NCI-H2227 (cell line): Measurements from ENCODE around the gene MYL3.

ENCODE experiments used
- DNase-seq: peaks from one replicate; lab custom pipeline; 2025; ENCODE audit not compliant: unreplicated experiment; lab: John Stamatoyannopoulos, UW

MYL3 gene

GRCh38 chr3:46865546-46865945 lies 2.3 kb upstream of the MYL3 start:
- no peak for DNase-seq

GRCh38 chr3:46865031-46865507 lies 1.8 kb upstream of the MYL3 start:
- DNase-seq = no peak

GRCh38 chr3:46864061-46864881 lies 1.0 kb upstream of the MYL3 start:
- no peak for DNase-seq

- no peak for DNase-seq
These were observed 747 bp downstream of the MYL3 start for GRCh38 chr3:46862369-46863025.

GRCh38 chr3:46861605-46862368 lies 1.5 kb downstream of the MYL3 start:
- peak; percentile 1 for DNase-seq

GRCh38 chr3:46860810-46861604 lies 2.2 kb downstream of the MYL3 start:
- no peak for DNase-seq

- DNase-seq = no peak
These were observed 3.0 kb downstream of the MYL3 start for GRCh38 chr3:46860017-46860809.

- DNase-seq = peak; percentile 32
These were observed 4.1 kb downstream of the MYL3 start for GRCh38 chr3:46859001-46859710.

- DNase-seq = no peak
These were observed 4.8 kb downstream of the MYL3 start for GRCh38 chr3:46858456-46858855.

GRCh38 chr3:46857485-46858341 lies 5.5 kb downstream of the MYL3 start:
- DNase-seq = no peak

- DNase-seq = no peak
These were observed 6.4 kb downstream of the MYL3 start for GRCh38 chr3:46856576-46857471.

- no peak for DNase-seq
These were observed 8.7 kb downstream of the MYL3 start for GRCh38 chr3:46854555-46854991.

GRCh38 chr3:46853441-46854415 lies 9.5 kb downstream of the MYL3 start:
- DNase-seq = no peak

GRCh38 chr3:46852839-46853355 lies 10.3 kb downstream of the MYL3 start:
- no peak for DNase-seq

- DNase-seq = no peak
These were observed 10.9 kb downstream of the MYL3 start for GRCh38 chr3:46852334-46852720.
